Lung (tissue), 12 donors: ENCODE data around the gene LENEP. TPM values are rescaled to one million over a fixed set of nuclear protein-coding genes. Genes with fewer than 3 reads are reported as not detected.
"Not testable (repeated sequence)": the region's sequence is repeated elsewhere in the genome, so short reads cannot be mapped to it uniquely, and the experiment has no call there.

ENCODE experiments used
- ATAC-seq: fragments of 200-7000 bp; cut with Tn5 transposase; one replicate; pipeline ENCODE4 v1.9.1; 2020; ENCODE audit warnings: moderate number of reproducible peaks; ENCODE audit not compliant: insufficient read depth, low FRiP score
- DNase-seq, 3 donors: peaks; one replicate each; pipeline ENCODE4 v3.0.0-alpha.2; 2013 to 2017
- H3K27ac ChIP-seq, 2 donors: one replicate each; pipeline ENCODE4 v1.5.1; 2013; ENCODE audit warnings: mild to moderate bottlenecking in 2 of 2, moderate library complexity in 2 of 2, control low read depth in 1 of 2, inconsistent platforms in 1 of 2, low read depth in 1 of 2, low read length in 1 of 2
- H3K27me3 ChIP-seq, 3 donors: one replicate each; pipeline ENCODE4 v1.5.1; 2013; ENCODE audit warnings: low read length in 2 of 3; ENCODE audit not compliant: control insufficient read depth in 3 of 3, insufficient read depth in 3 of 3
- H3K36me3 ChIP-seq, 4 donors: one replicate each; pipeline ENCODE4 v1.5.1; 2013; ENCODE audit warnings: low read length in 4 of 4, mild to moderate bottlenecking in 1 of 4, moderate library complexity in 1 of 4; ENCODE audit not compliant: control insufficient read depth in 4 of 4, insufficient read depth in 4 of 4
- H3K4me1 ChIP-seq, 5 donors: one replicate each; pipeline ENCODE4 v1.5.1; 2013; ENCODE audit warnings: low read length in 5 of 5, mild to moderate bottlenecking in 2 of 5, moderate library complexity in 1 of 5; ENCODE audit not compliant: control insufficient read depth in 5 of 5, insufficient read depth in 5 of 5
- H3K4me3 ChIP-seq: one replicate; pipeline ENCODE4 v1.5.1; 2013; ENCODE audit warnings: mild to moderate bottlenecking, control low read depth, moderate library complexity
- H3K9ac ChIP-seq, 2 donors: one replicate each; pipeline ENCODE4 v1.5.1; 2013; ENCODE audit warnings: low read length in 2 of 2, control low read depth in 1 of 2; ENCODE audit not compliant: insufficient read depth in 1 of 2
- H3K9me3 ChIP-seq, 4 donors: one replicate each; pipeline ENCODE4 v1.5.1; 2013; ENCODE audit warnings: low read length in 3 of 4, mild to moderate bottlenecking in 1 of 4, moderate library complexity in 1 of 4; ENCODE audit not compliant: control insufficient read depth in 4 of 4, insufficient read depth in 3 of 4
- WGBS, 2 donors: extraction: QIAGEN DNeasy Blood & Tissue Kit; methylation state at CpG; one replicate each; pipeline ENCODE4 v1.1.7; 2013; 5-methylcytosine and 5-hydroxymethylcytosine counted together
- polyA plus RNA-seq, 2 donors: library from polyadenylated mRNA; stranded (reverse); fragments of 200-250 nt; gene quantifications; one replicate each; pipeline ENCODE4 v1.2.1, GENCODE V29; 2013
- total RNA-seq, 2 donors: library from RNA; depleted of rRNA in 1 of 2; stranded (reverse); fragments of >200 nt in 1 of 2; gene quantifications; one replicate each; pipeline ENCODE4 v1.2.1, GENCODE V29; 2014 to 2021
- TF ChIP-seq, protein P1 (sequence below): IDR thresholded peaks from 2 replicates; pipeline ENCODE4 v1.5.1; 2012; ENCODE audit warnings: mild to moderate bottlenecking; ENCODE audit errors: control extremely low read depth, extremely low read depth
- donor health status: control.
- donor health status: control.
- donor health status: Bipolar disorder and iron deficiency.
- donor health status: healthy.
- donor health status: DM: yes; HTN: yes; CAD: no.

The LENEP gene
- total and polyA plus RNA-seq, 4 donors: 0.31 to 0.89 TPM; not detected in 2

- WGBS, 2 donors: 71 to 79% methylated on average over 1 of the region's 1 CpG
- no peak for ATAC-seq
- Histone ChIP-seq H3K4me3 (no peak overlapping the region), H3K27me3 (no peaks in the 10 kb centered on the region), H3K9me3 (no peaks in the 10 kb centered on the region), H3K4me1 (peaks cover 0 to 8% (median 1%) of the 10 kb centered on the region in 5 donors), H3K27ac (no peak overlapping the region), H3K36me3 (peaks cover 0 to 11% (median under 1%) of the 10 kb centered on the region in 4 donors), H3K9ac (no peak overlapping the region)
- DNase-seq: no peak
- TF ChIP-seq, protein P1, sequence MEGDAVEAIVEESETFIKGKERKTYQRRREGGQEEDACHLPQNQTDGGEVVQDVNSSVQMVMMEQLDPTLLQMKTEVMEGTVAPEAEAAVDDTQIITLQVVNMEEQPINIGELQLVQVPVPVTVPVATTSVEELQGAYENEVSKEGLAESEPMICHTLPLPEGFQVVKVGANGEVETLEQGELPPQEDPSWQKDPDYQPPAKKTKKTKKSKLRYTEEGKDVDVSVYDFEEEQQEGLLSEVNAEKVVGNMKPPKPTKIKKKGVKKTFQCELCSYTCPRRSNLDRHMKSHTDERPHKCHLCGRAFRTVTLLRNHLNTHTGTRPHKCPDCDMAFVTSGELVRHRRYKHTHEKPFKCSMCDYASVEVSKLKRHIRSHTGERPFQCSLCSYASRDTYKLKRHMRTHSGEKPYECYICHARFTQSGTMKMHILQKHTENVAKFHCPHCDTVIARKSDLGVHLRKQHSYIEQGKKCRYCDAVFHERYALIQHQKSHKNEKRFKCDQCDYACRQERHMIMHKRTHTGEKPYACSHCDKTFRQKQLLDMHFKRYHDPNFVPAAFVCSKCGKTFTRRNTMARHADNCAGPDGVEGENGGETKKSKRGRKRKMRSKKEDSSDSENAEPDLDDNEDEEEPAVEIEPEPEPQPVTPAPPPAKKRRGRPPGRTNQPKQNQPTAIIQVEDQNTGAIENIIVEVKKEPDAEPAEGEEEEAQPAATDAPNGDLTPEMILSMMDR: no peak
Measured at GRCh38 chr1:154994269-154994587, 842 bp downstream of the LENEP start.

DNA sequence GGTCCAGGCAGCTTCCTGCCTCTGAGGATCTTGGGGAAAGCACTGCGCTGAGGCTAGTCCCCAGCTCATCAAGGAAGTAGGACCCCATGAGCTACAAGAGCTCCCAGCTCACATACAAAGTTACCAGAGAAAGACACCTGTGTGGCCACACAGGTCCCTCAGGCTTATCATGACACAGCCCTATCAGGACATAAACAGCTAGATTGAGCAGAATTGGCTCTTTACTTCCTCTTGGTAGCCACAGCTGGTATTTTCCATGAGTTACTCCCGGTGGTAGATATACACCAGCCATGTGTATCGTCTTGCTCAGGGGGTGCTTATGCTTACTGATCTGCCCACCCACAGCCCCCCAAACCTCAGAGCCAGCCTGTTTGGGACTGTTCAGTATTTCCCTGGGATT is 1.2 kb downstream of the LENEP start:
- Histone ChIP-seq H3K27me3 (no peaks in the 10 kb centered on the region), H3K4me3 (no peak overlapping the region), H3K36me3 (peaks cover 0 to 8% (median 0%) of the 10 kb centered on the region in 4 donors), H3K9me3 (no peaks in the 10 kb centered on the region), H3K27ac (no peak overlapping the region), H3K9ac (no peak overlapping the region), H3K4me1 (peaks cover 0 to 10% (median 2%) of the 10 kb centered on the region in 5 donors)
- TF ChIP-seq, protein P1: no peak
- DNase-seq (no peak), ATAC-seq (no peak)
- 52 to 64% methylated on average over 3 of the region's 3 CpGs for WGBS, 2 donors

DNA sequence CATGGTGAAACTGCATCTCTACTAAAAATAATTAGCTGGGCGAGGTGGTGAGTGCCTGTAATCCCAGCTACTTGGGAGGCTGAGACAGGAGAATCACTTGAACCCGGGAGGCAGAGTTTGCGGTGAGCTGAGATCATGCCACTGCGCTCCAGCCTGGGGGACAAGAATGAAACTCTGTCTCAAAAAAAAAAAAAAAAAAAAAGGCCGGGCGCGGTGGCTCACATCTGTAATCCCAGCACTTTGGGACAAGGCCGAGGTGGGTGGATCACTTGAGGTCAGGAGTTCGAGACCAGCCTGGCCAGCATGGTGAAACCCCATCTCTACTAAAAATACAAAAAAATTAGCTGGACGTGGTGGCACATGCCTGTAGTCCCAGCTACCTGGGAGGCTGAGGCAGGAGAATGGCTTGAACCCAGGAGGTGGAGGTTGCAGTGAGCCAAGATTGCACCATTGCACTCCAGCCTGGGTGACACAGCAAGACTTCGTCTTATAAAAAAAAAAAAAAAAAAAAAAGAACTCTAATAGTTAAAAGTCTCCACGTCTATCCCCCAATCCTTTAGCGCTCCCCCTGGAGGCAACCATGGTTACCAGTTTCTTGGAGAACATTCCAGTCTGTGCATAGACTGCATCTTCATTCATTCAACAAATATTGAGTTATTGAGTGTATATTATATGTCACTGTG is 2.1 kb downstream of the LENEP start:
- WGBS, 2 donors: 63 to 72% methylated on average over 10 to 13 of the region's 13 CpGs
- not testable (repeated sequence) for H3K4me3 ChIP-seq, H3K9me3 ChIP-seq, ATAC-seq, H3K36me3 ChIP-seq, H3K27me3 ChIP-seq, H3K27ac ChIP-seq, H3K9ac ChIP-seq
- TF ChIP-seq, protein P1: peak; percentile 5
- H3K4me1 ChIP-seq: peaks cover 0 to 13% (median 5%) of the 10 kb centered on the region in 5 donors
- peak; percentile 79 to 85 (median 82) for DNase-seq
